Stimulated activated naive B cell treated with anti-CD40 and anti-IgM and Interleukin-4, amounts not matched to agents 10 μg/mL and 1 μg/mL and 100 μg/mL, for 72 hours (primary cell): ENCODE results near the gene IGF1.
"Not testable (repeated sequence)": the region's sequence is repeated elsewhere in the genome, so short reads cannot be mapped to it uniquely, and the experiment has no call there.

Source experiments
- ATAC-seq, 2 donors: fragments of 150-1000 bp; cut with Tn5 transposase; replicated peaks; 2 replicates each; pipeline ENCODE4 v1.10.0; 2021; ENCODE audit warnings: moderate library complexity in 1 of 2
- DNase-seq: peaks from one replicate; pipeline ENCODE4 v3.0.0; 2021
- H3K27ac Mint-ChIP-seq: one replicate; pipeline ENCODE4 v1.8.0; 2022; ENCODE audit warnings: mild to moderate bottlenecking, mixed read lengths
- H3K27me3 Mint-ChIP-seq, 2 donors: one replicate each; pipeline ENCODE4 v1.8.0; 2022; ENCODE audit warnings: mixed read lengths in 2 of 2
- H3K36me3 Mint-ChIP-seq, 2 donors: one replicate each; pipeline ENCODE4 v1.8.0; 2022; ENCODE audit warnings: mixed read lengths in 2 of 2, mild to moderate bottlenecking in 1 of 2
- H3K4me1 Mint-ChIP-seq, 2 donors: one replicate each; pipeline ENCODE4 v1.8.0; 2022; ENCODE audit warnings: mixed read lengths in 2 of 2, mild to moderate bottlenecking in 1 of 2
- H3K4me3 Mint-ChIP-seq, 2 donors: one replicate each; pipeline ENCODE4 v1.8.0; 2022; ENCODE audit warnings: mild to moderate bottlenecking in 2 of 2, mixed read lengths in 2 of 2, moderate library complexity in 1 of 2
- H3K9me3 Mint-ChIP-seq, 2 donors: one replicate each; pipeline ENCODE4 v1.8.0; 2022; ENCODE audit warnings: mixed read lengths in 2 of 2, mild to moderate bottlenecking in 1 of 2

Gene IGF1

GRCh38 chr12:102462795-102463465 is 17.4 kb downstream of the IGF1 start:
- Mint-ChIP-seq H3K4me1 (no peaks in the 10 kb centered on the region), H3K27ac (no peak overlapping the region), H3K27me3 (peaks cover 11 to 26% of the 10 kb centered on the region in 2 donors), H3K9me3 (no peaks in the 10 kb centered on the region), H3K36me3 (no peaks in the 10 kb centered on the region), H3K4me3 (no peak overlapping the region)
- ATAC-seq (no peak), DNase-seq (no peak)

GRCh38 chr12:102462386-102462785 is 18.0 kb downstream of the IGF1 start:
- no peaks in the 10 kb centered on the region for H3K9me3 Mint-ChIP-seq
- H3K27me3 Mint-ChIP-seq, result peaks cover 7 to 26% of the 10 kb centered on the region in 2 donors
- H3K4me3 Mint-ChIP-seq, result no peak overlapping the region
- no peak for DNase-seq
- no peak for ATAC-seq
- no peak overlapping the region for H3K27ac Mint-ChIP-seq
- no peaks in the 10 kb centered on the region for H3K36me3 Mint-ChIP-seq
- H3K4me1 Mint-ChIP-seq, result no peaks in the 10 kb centered on the region

GRCh38 chr12:102461501-102461900 is 18.9 kb downstream of the IGF1 start:
- Mint-ChIP-seq H3K36me3 (no peaks in the 10 kb centered on the region), H3K4me3 (no peak overlapping the region), H3K4me1 (no peaks in the 10 kb centered on the region), H3K27me3 (peaks cover 4 to 27% of the 10 kb centered on the region in 2 donors), H3K9me3 (no peaks in the 10 kb centered on the region), H3K27ac (no peak overlapping the region)
- DNase-seq (no peak), ATAC-seq (no peak)

- no peak for ATAC-seq
- no peak overlapping the region for H3K4me3 Mint-ChIP-seq
- no peaks in the 10 kb centered on the region for H3K4me1 Mint-ChIP-seq
Measured at GRCh38 chr12:102459314-102459713, 21.0 kb downstream of the IGF1 start.

GRCh38 chr12:102454808-102455760 is 25.3 kb downstream of the IGF1 start:
- peaks cover 5 to 19% of the 10 kb centered on the region in 2 donors for H3K27me3 Mint-ChIP-seq
- peaks cover 0 to 2% of the 10 kb centered on the region in 2 donors for H3K9me3 Mint-ChIP-seq
- ATAC-seq, result no peak
- no peaks in the 10 kb centered on the region for H3K36me3 Mint-ChIP-seq
- H3K4me3 Mint-ChIP-seq, result no peak overlapping the region
- no peaks in the 10 kb centered on the region for H3K4me1 Mint-ChIP-seq
- no peak for DNase-seq
- no peak overlapping the region for H3K27ac Mint-ChIP-seq

More at GRCh38 chr12:102459314-102459713, 21.0 kb downstream of the IGF1 start:
- no peak for DNase-seq
- Mint-ChIP-seq H3K27me3 (peaks cover 5 to 35% of the 10 kb centered on the region in 2 donors), H3K9me3 (no peaks in the 10 kb centered on the region), H3K27ac (no peak overlapping the region), H3K36me3 (no peaks in the 10 kb centered on the region)

- Mint-ChIP-seq H3K27me3 (peaks cover 5 to 19% of the 10 kb centered on the region in 2 donors), H3K4me1 (no peaks in the 10 kb centered on the region), H3K27ac (no peak overlapping the region), H3K9me3 (peaks cover 0 to 2% of the 10 kb centered on the region in 2 donors), H3K4me3 (no peak overlapping the region), H3K36me3 (no peaks in the 10 kb centered on the region)
- no peak for ATAC-seq
- DNase-seq, result no peak
Measured at GRCh38 chr12:102454330-102454729, 26.0 kb downstream of the IGF1 start.

GRCh38 chr12:102452605-102453004 is 27.8 kb downstream of the IGF1 start:
- Mint-ChIP-seq H3K36me3 (no peaks in the 10 kb centered on the region), H3K27me3 (peaks cover 5 to 19% of the 10 kb centered on the region in 2 donors), H3K27ac (no peak overlapping the region), H3K4me1 (no peaks in the 10 kb centered on the region), H3K9me3 (peaks cover 0 to 3% of the 10 kb centered on the region in 2 donors), H3K4me3 (no peak overlapping the region)
- DNase-seq (no peak), ATAC-seq (no peak)

- not testable (repeated sequence) for DNase-seq, H3K4me3 Mint-ChIP-seq, H3K36me3 Mint-ChIP-seq, ATAC-seq, H3K27ac Mint-ChIP-seq, H3K4me1 Mint-ChIP-seq, H3K9me3 Mint-ChIP-seq, H3K27me3 Mint-ChIP-seq
Measured at GRCh38 chr12:102449018-102449417, 31.3 kb downstream of the IGF1 start.

GRCh38 chr12:102447426-102447825 is 32.9 kb downstream of the IGF1 start:
- H3K27ac Mint-ChIP-seq, ATAC-seq, H3K36me3 Mint-ChIP-seq, H3K9me3 Mint-ChIP-seq, DNase-seq, H3K4me3 Mint-ChIP-seq, H3K4me1 Mint-ChIP-seq, H3K27me3 Mint-ChIP-seq: not testable (repeated sequence)

- no peak overlapping the region for H3K27ac Mint-ChIP-seq
- no peak for DNase-seq
- no peak overlapping the region for H3K4me3 Mint-ChIP-seq
- peaks cover 3 to 4% of the 10 kb centered on the region in 2 donors for H3K9me3 Mint-ChIP-seq
- peaks cover 7 to 12% of the 10 kb centered on the region in 2 donors for H3K27me3 Mint-ChIP-seq
- H3K36me3 Mint-ChIP-seq, result no peaks in the 10 kb centered on the region
- H3K4me1 Mint-ChIP-seq, result no peaks in the 10 kb centered on the region
- no peak for ATAC-seq
Measured at GRCh38 chr12:102444707-102445106, 35.7 kb downstream of the IGF1 start.

- H3K36me3 Mint-ChIP-seq, result no peaks in the 10 kb centered on the region
- no peak for DNase-seq
- no peak overlapping the region for H3K4me3 Mint-ChIP-seq
- H3K27me3 Mint-ChIP-seq, result peaks cover 7 to 17% of the 10 kb centered on the region in 2 donors
- ATAC-seq, result no peak
- H3K4me1 Mint-ChIP-seq, result no peaks in the 10 kb centered on the region
- peaks cover 3 to 4% of the 10 kb centered on the region in 2 donors for H3K9me3 Mint-ChIP-seq
- no peak overlapping the region for H3K27ac Mint-ChIP-seq
Measured at GRCh38 chr12:102444093-102444492, 36.3 kb downstream of the IGF1 start.

- ATAC-seq, result no peak
Measured at GRCh38 chr12:102441077-102441596, 39.2 kb downstream of the IGF1 start.

GRCh38 chr12:102439426-102440405 is 40.6 kb downstream of the IGF1 start:
- DNase-seq (no peak), ATAC-seq (no peak)
- H3K4me3 Mint-ChIP-seq, result no peak overlapping the region
- H3K36me3 Mint-ChIP-seq, result no peaks in the 10 kb centered on the region
- H3K27me3 Mint-ChIP-seq, result peaks cover 0 to 21% of the 10 kb centered on the region in 2 donors
- H3K9me3 Mint-ChIP-seq, result no peaks in the 10 kb centered on the region
- no peaks in the 10 kb centered on the region for H3K4me1 Mint-ChIP-seq
- no peak overlapping the region for H3K27ac Mint-ChIP-seq

More at GRCh38 chr12:102441077-102441596, 39.2 kb downstream of the IGF1 start:
- H3K9me3 Mint-ChIP-seq, result peaks cover 2 to 4% of the 10 kb centered on the region in 2 donors
- H3K4me1 Mint-ChIP-seq, result no peaks in the 10 kb centered on the region
- H3K4me3 Mint-ChIP-seq, result no peak overlapping the region
- H3K27me3 Mint-ChIP-seq, result peaks cover 0 to 28% of the 10 kb centered on the region in 2 donors
- no peak overlapping the region for H3K27ac Mint-ChIP-seq
- DNase-seq, result no peak
- no peaks in the 10 kb centered on the region for H3K36me3 Mint-ChIP-seq

- Mint-ChIP-seq H3K9me3 (no peaks in the 10 kb centered on the region), H3K36me3 (no peaks in the 10 kb centered on the region), H3K4me3 (no peak overlapping the region), H3K4me1 (no peaks in the 10 kb centered on the region), H3K27ac (no peak overlapping the region), H3K27me3 (peaks cover 0 to 21% of the 10 kb centered on the region in 2 donors)
- DNase-seq (no peak), ATAC-seq (no peak)
Measured at GRCh38 chr12:102438827-102439210, 41.5 kb downstream of the IGF1 start.
